HG02571 (cell line): ENCODE measurements around the gene C16orf86.

Experiments
- ATAC-seq: cut with Tn5 transposase; IDR thresholded peaks from one replicate; pipeline ENCODE4 v1.9.1; 2021; ENCODE audit warnings: mild to moderate bottlenecking, moderate library complexity; ENCODE audit not compliant: unreplicated experiment

The C16orf86 gene

DNA sequence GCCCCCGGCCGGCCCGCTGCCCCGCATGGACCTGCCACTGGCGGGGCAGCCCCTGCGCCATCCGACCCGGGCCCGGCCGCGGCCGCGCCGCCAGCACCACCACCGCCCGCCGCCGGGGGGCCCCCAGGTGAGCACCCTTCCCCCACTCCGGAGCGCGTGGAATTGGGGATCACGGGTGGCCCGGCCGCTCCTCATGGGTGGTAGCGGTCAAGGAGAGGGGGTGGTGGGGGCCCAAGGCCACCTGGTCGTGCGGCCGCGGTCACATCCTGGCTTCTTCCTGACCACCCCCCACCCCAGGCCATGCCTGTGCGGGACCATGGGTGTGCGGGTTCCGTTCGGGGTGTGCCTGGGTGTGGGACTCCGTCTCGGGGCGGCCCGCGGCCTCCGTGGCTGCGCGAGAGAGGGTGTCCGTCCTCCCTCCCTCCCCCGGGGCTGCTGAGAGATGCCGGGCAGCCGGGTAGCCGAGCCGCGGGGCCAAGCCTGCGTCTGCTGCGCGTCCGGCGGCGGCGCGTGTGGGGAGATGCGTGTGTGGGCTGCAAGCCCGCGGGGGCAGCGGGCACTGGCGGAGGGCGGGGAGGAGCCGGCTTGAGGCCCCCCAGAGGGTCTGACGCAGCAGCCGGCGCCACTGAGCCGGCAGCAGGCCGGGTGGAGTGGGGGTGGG, 13.4 kb upstream of the C16orf86 start:
- no peak for ATAC-seq

GRCh38 chr16:67653789-67654402, 12.7 kb upstream of the C16orf86 start:
- ATAC-seq: no peak

- no peak for ATAC-seq
These were observed 12.2 kb upstream of the C16orf86 start for GRCh38 chr16:67654403-67654911.

- no peak for ATAC-seq
These were observed 11.3 kb upstream of the C16orf86 start for GRCh38 chr16:67655363-67655762.

- no peak for ATAC-seq
These were observed 10.1 kb upstream of the C16orf86 start for GRCh38 chr16:67656344-67657016.

DNA sequence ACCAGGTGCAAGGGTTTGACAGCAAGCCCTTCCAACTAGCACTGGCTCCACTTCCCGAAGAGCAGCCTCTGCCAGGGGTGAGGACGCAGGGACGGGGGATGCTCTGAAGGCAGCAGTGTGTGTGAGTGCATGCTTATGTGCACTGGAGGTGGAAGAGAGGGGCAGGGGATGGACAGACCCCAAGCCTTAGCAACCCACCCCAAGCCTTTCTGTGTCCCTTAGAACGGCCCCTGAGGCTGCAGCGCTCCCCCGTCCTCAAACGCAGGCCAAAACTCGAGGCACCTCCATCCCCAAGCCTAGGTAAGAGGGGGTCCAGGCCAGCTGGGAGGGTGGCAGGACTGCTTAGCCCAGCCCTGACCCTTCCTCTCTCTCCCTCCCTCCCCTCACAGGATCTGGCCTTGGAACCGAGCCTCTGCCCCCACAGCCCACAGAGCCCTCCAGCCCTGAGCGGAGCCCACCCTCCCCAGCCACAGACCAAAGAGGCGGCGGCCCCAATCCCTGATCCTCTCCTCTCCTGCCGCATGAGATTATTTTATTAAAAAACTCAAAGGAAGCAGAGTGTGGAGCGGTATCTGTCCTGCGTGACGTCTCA, 9.5 kb upstream of the C16orf86 start:
- no peak for ATAC-seq

DNA sequence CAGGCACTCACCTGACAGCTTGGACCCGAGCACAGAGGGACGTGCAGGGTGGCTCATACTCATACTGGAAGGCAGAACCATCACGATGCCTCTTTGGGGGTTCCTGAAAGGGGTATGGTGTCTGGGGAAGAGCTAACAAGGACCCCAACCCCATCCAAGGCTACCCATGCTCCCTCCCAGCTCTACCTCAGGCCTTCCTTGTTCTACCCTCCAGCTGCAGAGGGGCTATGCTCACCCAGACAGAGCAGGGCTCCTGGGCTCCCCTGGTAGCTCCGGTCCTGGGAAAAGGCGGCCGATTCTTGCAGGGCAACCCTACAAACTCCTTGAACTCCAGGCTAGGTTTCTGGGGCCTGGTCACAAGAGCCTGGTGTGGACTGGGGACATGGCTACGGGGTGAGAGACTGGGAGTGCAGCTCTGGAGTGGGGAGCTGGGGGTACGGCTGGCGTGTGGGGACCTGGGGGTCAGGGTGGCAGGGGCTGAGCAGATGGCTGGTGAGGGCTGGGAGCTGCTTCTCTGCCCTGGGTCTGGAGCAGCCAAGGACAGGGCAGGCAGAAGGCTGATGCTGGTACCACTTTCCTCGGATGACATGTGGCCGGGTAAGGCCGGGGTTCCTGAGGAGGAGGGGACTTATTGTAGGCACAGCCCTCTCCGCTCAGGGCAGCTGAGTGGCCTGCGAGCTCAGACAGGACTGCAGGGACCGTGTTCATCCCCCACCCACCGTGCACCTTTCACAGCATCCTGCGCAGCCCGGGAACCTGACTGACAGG, 8.7 kb upstream of the C16orf86 start:
- ATAC-seq: no peak

DNA sequence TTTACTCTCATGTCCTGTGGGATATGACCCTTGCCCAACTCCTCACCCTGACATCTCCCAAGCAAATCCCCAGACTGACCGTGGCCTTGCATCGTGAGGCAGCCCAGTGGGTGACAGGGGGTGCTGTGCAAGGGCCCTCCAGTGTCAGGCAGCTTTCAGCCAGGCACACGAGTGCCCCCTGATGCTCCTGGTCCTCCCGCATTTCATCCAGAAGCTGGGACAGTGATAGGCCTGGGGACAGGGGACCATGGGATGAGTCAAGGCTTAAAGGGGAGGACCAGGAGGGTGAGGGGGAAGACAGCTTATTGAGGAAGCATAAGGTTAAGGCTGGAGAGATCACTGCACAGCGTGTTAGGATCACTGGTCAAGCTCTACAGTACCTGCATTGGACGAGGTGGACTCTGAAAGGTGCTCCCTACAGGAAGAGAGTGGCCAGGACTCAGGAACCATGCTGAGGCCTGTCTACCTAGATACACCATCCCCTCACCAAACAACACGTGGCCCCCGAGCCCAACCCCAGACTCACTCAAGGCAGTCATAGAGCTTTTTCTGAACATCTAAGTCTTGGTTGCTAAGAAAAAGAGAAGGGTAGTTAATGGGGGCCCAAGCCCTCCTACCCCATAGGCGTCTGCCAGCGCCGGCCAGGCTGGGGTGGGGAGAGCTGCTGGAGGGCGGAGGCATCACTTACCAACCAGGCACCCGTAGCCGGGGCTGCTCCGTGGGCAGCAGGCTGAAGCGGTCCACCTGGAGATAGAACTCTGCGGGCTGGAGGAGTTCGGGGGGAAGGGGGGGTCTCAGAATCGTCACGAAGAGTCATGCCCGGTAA, 7.6 kb upstream of the C16orf86 start:
- ATAC-seq: no peak

DNA sequence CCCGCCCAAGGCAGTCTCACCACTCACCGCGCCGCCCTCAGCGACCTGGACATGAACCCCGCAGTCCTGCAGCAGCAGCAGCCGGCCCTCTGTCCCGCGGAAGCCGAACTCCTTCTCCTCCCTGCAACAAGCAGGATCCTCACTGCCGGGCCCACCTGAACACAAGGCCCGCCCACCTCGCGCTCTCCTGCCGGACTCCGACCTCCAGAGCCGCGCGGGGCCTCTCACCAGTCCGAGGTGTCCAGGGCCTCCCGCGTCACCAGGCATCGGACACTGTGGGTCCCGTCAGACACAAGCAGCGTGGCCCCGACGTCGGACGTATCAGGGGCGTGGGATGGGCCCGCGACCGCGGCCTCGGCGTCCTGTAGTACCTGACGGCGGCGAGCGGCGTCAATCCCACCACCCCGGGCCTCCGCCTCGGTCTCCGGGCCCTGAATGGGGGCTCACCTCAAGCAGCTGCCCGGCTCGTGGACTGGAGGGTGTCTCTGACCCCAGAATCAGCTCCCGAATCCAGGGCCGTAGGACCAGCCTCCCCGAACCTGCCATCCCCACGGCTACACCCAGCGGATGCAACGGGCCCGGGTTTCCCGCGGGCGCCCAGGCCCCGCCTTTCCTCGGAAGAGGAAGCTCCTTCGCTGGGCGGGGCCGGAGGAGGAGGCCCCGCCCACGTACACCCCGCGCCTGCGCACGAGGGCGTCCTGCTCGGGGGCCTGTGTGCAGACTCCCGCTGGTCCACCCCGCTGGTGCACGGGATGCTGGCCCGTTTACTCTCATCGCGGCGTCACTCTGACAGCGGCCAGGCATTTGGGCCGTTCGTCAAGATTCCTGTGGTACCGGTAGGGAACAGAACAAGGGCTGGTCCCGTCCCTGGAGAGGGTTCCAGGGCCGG, 6.7 kb upstream of the C16orf86 start, which contains the start of gene ACD:
Gene ACD (minus strand): TSS at position 586 of the 889 bp plus-strand sequence. CDS start 40 bp downstream, at position 546.
- ATAC-seq: peak; percentile 56

DNA sequence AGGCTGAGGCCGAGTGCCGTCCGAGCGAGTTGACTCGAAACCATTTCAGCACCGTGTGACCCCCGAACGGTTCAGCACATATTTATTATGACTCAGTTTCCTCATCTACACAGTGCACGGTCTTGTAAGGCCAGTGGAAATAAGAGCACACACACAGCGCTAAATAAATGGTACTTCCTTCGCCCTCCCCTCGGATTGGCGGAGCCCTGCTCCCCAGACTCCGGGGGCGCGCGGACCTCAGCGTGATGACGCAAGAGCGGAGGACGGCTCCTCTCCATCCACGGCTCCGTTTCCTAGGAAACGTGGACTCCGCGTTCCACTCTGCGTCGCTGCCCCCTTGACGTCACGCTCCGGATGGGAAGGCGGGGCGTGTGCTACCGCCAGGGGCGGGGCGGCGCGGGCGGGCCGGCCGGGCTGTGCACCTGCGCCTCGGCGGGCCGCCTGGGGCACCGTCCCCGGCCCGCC, 6.0 kb upstream of the C16orf86 start, which contains the start of gene PARD6A:
Gene PARD6A (plus strand): TSS at position 397 of the 465 bp plus-strand sequence. CDS start 79 bp downstream, outside the sequence.
- peak; percentile 62 for ATAC-seq

DNA sequence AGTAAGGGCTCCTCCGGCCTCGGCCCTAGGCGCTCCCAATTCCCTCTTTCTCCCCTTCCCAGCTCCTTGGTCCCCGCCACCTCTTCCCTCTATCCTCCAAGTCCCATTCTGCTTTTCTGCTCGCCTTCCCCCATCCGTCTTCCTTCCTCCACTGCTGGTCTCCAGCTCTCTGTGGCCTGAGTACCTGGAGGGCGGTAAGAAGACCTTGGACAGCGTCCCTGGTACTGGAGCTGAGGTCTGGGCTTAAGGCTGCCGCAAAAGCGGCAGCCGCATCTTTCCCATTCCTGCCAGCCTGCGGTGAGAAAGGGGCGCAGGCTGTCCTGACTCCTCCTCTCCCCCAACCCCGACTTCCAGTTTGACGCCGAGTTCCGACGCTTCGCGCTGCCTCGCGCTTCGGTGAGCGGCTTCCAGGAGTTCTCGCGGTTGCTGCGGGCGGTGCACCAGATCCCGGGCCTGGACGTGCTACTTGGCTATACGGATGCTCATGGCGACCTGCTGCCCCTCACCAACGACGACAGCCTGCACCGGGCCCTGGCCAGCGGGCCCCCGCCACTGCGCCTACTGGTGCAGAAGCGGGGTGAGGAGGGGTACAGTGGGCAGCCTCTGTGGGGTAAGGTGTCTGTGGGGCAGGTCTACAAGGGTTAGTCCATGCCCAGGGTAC, 5.4 kb upstream of the C16orf86 start:
- no peak for ATAC-seq

GRCh38 chr16:67661886-67662652, 4.5 kb upstream of the C16orf86 start:
- no peak for ATAC-seq

GRCh38 chr16:67662653-67663010, 4.0 kb upstream of the C16orf86 start:
- ATAC-seq: no peak

DNA sequence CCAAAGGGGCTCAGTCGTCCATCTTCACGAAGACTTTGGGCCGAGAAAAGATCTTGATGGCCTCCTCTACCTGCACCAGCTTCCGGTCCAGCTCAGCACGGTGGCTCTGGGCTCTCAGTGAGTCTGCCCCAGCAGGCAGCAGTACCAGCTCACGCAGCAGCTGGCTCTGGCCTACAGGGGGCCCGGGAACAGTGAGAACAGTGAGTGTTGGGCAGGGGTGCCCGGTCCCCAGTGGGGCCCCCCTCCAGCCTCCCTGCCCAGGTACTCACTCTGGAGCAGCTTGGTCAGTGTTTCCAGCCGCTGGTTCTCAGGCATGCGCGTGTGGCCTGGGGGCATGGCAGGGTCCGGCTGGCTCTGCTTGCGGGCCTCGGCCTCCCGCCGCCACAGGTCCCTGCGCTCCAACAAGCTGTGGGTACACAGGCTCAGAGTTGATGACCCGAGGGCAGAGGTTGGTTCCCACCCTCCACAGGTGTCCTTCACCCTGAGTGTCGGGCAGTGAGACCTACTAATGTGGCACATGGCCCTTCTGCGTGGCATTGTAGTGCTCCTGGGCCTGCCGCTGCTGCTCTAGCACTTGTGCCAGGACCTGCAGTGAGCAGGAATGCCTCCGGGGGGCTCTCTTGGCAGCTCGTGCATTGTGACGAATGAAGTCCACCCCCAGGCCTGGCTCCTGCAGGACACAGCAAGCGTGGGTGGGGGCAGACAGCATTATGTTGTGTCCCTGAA, 3.3 kb upstream of the C16orf86 start:
- no peak for ATAC-seq

DNA sequence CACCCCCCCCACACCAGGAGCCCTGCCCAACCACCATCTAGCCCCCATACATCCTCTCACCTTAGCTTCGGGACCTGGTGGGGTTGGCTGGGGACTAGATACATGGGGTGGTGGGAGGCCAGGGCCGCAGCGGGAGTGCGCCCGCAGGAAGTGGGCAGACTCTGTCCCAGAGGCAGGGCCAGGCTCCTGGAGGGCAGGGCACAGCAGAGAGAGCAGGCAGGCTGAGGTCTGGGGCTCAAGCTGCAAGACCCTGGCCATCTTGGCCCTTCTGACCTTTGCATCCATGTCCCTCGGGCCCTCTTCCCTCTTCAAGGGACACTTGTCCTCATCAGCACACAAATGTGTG, 2.8 kb upstream of the C16orf86 start:
- no peak for ATAC-seq

GRCh38 chr16:67664258-67664657, 2.4 kb upstream of the C16orf86 start:
- ATAC-seq: no peak

DNA sequence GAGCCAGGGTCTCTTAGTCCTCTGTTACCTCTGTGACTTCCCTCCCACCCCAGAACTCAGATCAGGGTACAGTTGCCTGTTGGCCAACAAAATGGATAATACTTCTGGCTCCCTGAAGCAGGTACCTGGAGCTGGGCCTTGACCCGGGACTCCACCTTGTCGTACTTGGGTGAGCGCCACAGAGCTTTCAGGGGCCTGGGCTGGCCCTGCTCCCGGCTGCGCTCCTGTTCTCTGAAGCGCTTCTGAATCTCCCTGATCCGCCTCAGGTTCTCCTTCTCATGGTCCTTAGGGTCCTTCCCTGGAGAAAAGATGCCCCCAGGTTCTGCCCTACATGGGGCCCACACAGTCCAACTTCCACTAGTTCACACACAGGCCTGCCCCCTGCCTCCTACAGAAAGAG, 1.7 kb upstream of the C16orf86 start:
- no peak for ATAC-seq
